Heart left ventricle (tissue), 16 donors: ENCODE data around the gene EIF2D. TPM values are rescaled to one million over a fixed set of nuclear protein-coding genes. Genes with fewer than 3 reads are reported as not detected.

ENCODE experiments used
- ATAC-seq, 4 donors: fragments of 200-7000 bp; cut with Tn5 transposase; one replicate each; pipeline ENCODE4 v1.9.1; 2020 to 2022; ENCODE audit warnings: moderate library complexity in 4 of 4, mild to moderate bottlenecking in 3 of 4, moderate number of reproducible peaks in 1 of 4
- DNase-seq, 5 donors: peaks; one replicate each; pipeline ENCODE4 v3.0.0-alpha.2; 2020
- H3K27ac ChIP-seq, 12 donors: fragments of 200-600 bp; sonication (generic) in 4 of 12; one replicate each; pipeline versions ENCODE4 v1.5.0 to v1.8.0; 2016 to 2022; ENCODE audit warnings: mild to moderate bottlenecking in 2 of 12
- H3K27me3 ChIP-seq, 9 donors: fragments of 200-600 bp; sonication (generic) in 2 of 9; one replicate each; pipeline versions ENCODE4 v1.5.1 to v1.8.0; 2016 to 2022; ENCODE audit warnings: mild to moderate bottlenecking in 3 of 9
- H3K36me3 ChIP-seq, 9 donors: fragments of 200-600 bp; sonication (generic) in 2 of 9; one replicate each; pipeline versions ENCODE4 v1.5.0 to v1.8.0; 2018 to 2022; ENCODE audit warnings: mild to moderate bottlenecking in 2 of 9
- H3K4me1 ChIP-seq, 12 donors: fragments of 200-600 bp; sonication (generic) in 4 of 12; one replicate each; pipeline versions ENCODE4 v1.5.0 to v1.8.0; 2016 to 2022; ENCODE audit warnings: mild to moderate bottlenecking in 3 of 12
- H3K4me3 ChIP-seq, 12 donors: fragments of 200-600 bp; sonication (generic) in 4 of 12; one replicate each; pipeline versions ENCODE4 v1.5.0 to v1.8.0; 2017 to 2022; ENCODE audit warnings: mild to moderate bottlenecking in 9 of 12, moderate library complexity in 4 of 12
- H3K9me3 ChIP-seq, 12 donors: fragments of 200-600 bp; sonication (generic) in 4 of 12; one replicate each; pipeline versions ENCODE4 v1.5.0 to v1.8.0; 2016 to 2022; ENCODE audit warnings: mild to moderate bottlenecking in 1 of 12
- CTCF ChIP-seq, 12 donors: fragments of 200-600 bp; sonication (generic) in 4 of 12; IDR thresholded peaks; one replicate each; pipeline versions ENCODE4 v1.5.0 to v1.8.0; 2018 to 2022; ENCODE audit warnings: antibody characterized with exemption in 12 of 12, mild to moderate bottlenecking in 5 of 12
- POLR2A ChIP-seq, 2 donors: fragments of 450-650 bp; IDR thresholded peaks; one replicate each; pipeline ENCODE4 v1.6.1; 2017; ENCODE audit warnings: antibody characterized with exemption in 2 of 2, mild to moderate bottlenecking in 2 of 2, moderate library complexity in 2 of 2
- WGBS, 4 donors: extraction: QIAGEN DNeasy Blood & Tissue Kit in 2 of 4; methylation state at CpG; one replicate each; pipeline versions ENCODE4 v1.1.5 to v1.1.7; 2013 to 2018; 5-methylcytosine and 5-hydroxymethylcytosine counted together
- intact Hi-C, 10 donors: fragments of 100-400 bp; cut with DNase I; formaldehyde crosslinking; loops; one replicate each; pipeline versions ENCODE4 v1.11.1 to v1.14.2; 2022
- polyA plus RNA-seq, 2 donors: library from polyadenylated mRNA; stranded (reverse); fragments of 200-250 nt; gene quantifications; one replicate each; pipeline ENCODE4 v1.2.3, GENCODE V29; 2013
- total RNA-seq, 9 donors: library from RNA; depleted of rRNA in 2 of 9; stranded (reverse); fragments of >200 nt in 2 of 9; fragmentation: NEBNext Ultra II Directional in 3 of 9; extraction: Animal tissue kit (Norgen Biotek cat#: 25700) in 3 of 9; gene quantifications; one replicate each; pipeline versions ENCODE4 v1.1.0 to v1.2.4, GENCODE V29; 2016 to 2023
- donor health status: ischemic (EF 13 %, LVEDD 7.1; RV severe dilation, severe dysfunction).
- donor health status: healthy with polysubstance abuse.
- donor health status: DM: no; HTN: yes; CAD: no.
- donor health status: DM: no; HTN: no; CAD: no.
- donor health status: ischemic (EF 25% LVEDD 6.9; RV normal size, moderate dysfunction).
- donor health status: ischemic (EF 25% LVEDD 5.7; RV mildly dilated, moderate dysfunction).
- donor health status: healthy.
- donor health status: DM: yes; HTN: yes; CAD: no.
- donor health status: ischemic (EF 35%, LVEDD 5.7; RV mildly dilated, moderate dysfunction).
- donor health status: nonischemic (EF 11% LVEDD 7.7; RV severe dilation, severe dysfunction).
- donor health status: DM: yes; HTN: yes; CAD: no.
- donor health status: PGD.
- donor health status: ischemic (EF 29% LVEDD 5.4; RV normal size, mild dysfunction).
- donor health status: nonischemic (EF 23%, LVEDD 6.1; RV moderate dilation, normal function).

EIF2D gene
- total and polyA plus RNA-seq, 11 donors: 15.6 to 37.5 (median 27.6) TPM

GRCh38 chr1:206636671-206637070 is 24.4 kb upstream of the EIF2D start:
- TF ChIP-seq CTCF (IDR thresholded peaks at IDR 0.05): no peak
- no peak for TF ChIP-seq POLR2A (IDR thresholded peaks at IDR 0.05)
- DNase-seq (no peak), ATAC-seq (no peak)
- Histone ChIP-seq H3K4me1 (peaks cover 0 to 44% (median 26%) of the 10 kb centered on the region in 12 donors), H3K27ac (peak overlapping the region in 11 of 12 donors; percentile 9 to 93 (median 72)), H3K36me3 (peaks cover 0 to 24% (median 0%) of the 10 kb centered on the region in 9 donors), H3K4me3 (peak overlapping the region in 9 of 12 donors; percentile 73 to 97 (median 90)), H3K9me3 (no peaks in the 10 kb centered on the region), H3K27me3 (no peaks in the 10 kb centered on the region)
- intact Hi-C loops: loop anchor here in 7 of 10 donors (5.0 to 10.0 kb wide), 4 partner anchors 91 to 348 kb away; partner anchors contain the start of gene FCAMR (in 1 of the 7)
- 13 to 24% (median 21%) methylated on average over 4 of the region's 4 CpGs for WGBS, 4 donors

GRCh38 chr1:206635978-206636345 is 23.7 kb upstream of the EIF2D start:
- Histone ChIP-seq H3K27ac (peak overlapping the region; percentile 19 to 95 (median 89)), H3K9me3 (no peaks in the 10 kb centered on the region), H3K36me3 (peaks cover 0 to 19% (median 0%) of the 10 kb centered on the region in 9 donors), H3K4me1 (peaks cover 0 to 50% (median 26%) of the 10 kb centered on the region in 12 donors), H3K4me3 (peak overlapping the region; percentile 73 to 97 (median 90)), H3K27me3 (no peaks in the 10 kb centered on the region)
- intact Hi-C loops: loop anchor here (1.0 to 10.0 kb wide), 9 partner anchors 28 to 349 kb away; partner anchors contain the start of gene FCAMR (in 1 of the 10)
- peak in 1 of 4 donors; percentile 2 for ATAC-seq
- WGBS, 4 donors: 1 to 6% (median 2%) methylated on average over 13 to 14 of the region's 14 CpGs
- DNase-seq: no peak
- no peak for TF ChIP-seq POLR2A (IDR thresholded peaks at IDR 0.05)
- TF ChIP-seq CTCF (IDR thresholded peaks at IDR 0.05): no peak

GRCh38 chr1:206635080-206635977 is 23.1 kb upstream of the EIF2D start, which contains the start of gene DYRK3:
Gene DYRK3, plus strand, starts transcription at chr1:206635536. Its CDS starts 168 bp downstream, at chr1:206635704.
- Histone ChIP-seq H3K4me3 (peak within 1 kb of the TSS; percentile 73 to 97 (median 90)), H3K36me3 (peaks cover 0 to 16% (median 0%) of the 10 kb centered on the region in 9 donors), H3K27ac (peak within 1 kb of the TSS; percentile 19 to 95 (median 89)), H3K27me3 (no peaks in the 10 kb centered on the region), H3K9me3 (no peaks in the 10 kb centered on the region), H3K4me1 (peaks cover 0 to 54% (median 26%) of the 10 kb centered on the region in 12 donors)
- DNase-seq: peak; percentile 96 to 97 (median 97)
- peak; percentile 94 to 99 (median 98) for ATAC-seq
- TF ChIP-seq POLR2A (IDR thresholded peaks at IDR 0.05) (peak; percentile 41 to 99), CTCF (IDR thresholded peaks at IDR 0.05) (peak in 6 of 12 donors; percentile 9 to 41 (median 29))
- 0 to 2% (median 1%) methylated on average over 37 to 84 of the region's 84 CpGs for WGBS, 4 donors
- intact Hi-C loops: loop anchor here (1.0 to 10.0 kb wide), 9 partner anchors 29 to 349 kb away; partner anchors contain the start of gene FCAMR (in 1 of the 10)
